CD14-positive monocyte (primary cell): ENCODE measurements around the gene ALG11. TPM values are rescaled to one million over a fixed set of nuclear protein-coding genes. Genes with fewer than 3 reads are reported as not detected.
A peak's percentile ranks its signal among the peaks of the same experiment; 100 is the strongest.

ENCODE experiments used
- DNase-seq, 3 donors: peaks; one replicate each; pipeline ENCODE4 v3.0.0-alpha.2; 2011 to 2022
- H2AFZ ChIP-seq: 2 replicates; pipeline ENCODE4 v1.6.0; 2012; ENCODE audit warnings: mild to moderate bottlenecking, low read depth, low read length, inconsistent platforms; ENCODE audit not compliant: insufficient read depth, poor library complexity, severe bottlenecking
- H3K27ac ChIP-seq, 2 donors: 1 replicate in 1 of 2; 2 replicates in 1 of 2; pipeline ENCODE4 v1.5.1; 2012 to 2013; ENCODE audit warnings: low read length in 2 of 2, control low read depth in 1 of 2, inconsistent platforms in 1 of 2, low read depth in 1 of 2, mild to moderate bottlenecking in 1 of 2
- H3K27me3 ChIP-seq, 2 donors: one replicate each; pipeline versions ENCODE4 v1.6.0 to v1.6.1; 2011 to 2013; ENCODE audit warnings: low read length in 2 of 2; ENCODE audit not compliant: control insufficient read depth in 2 of 2, insufficient read depth in 2 of 2
- H3K36me3 ChIP-seq, 2 donors: replicated peaks in 1 of 2; 1 replicate in 1 of 2; 2 replicates in 1 of 2; pipeline versions ENCODE4 v1.5.1 to v1.6.1; 2012 to 2013; ENCODE audit warnings: low read length in 2 of 2, control low read depth in 1 of 2, inconsistent platforms in 1 of 2, mild to moderate bottlenecking in 1 of 2; ENCODE audit not compliant: insufficient read depth in 2 of 2, control insufficient read depth in 1 of 2
- H3K4me1 ChIP-seq, 2 donors: 1 replicate in 1 of 2; 2 replicates in 1 of 2; pipeline versions ENCODE4 v1.5.1 to v1.6.1; 2012 to 2013; ENCODE audit warnings: low read length in 2 of 2, control low read depth in 1 of 2, inconsistent platforms in 1 of 2, mild to moderate bottlenecking in 1 of 2, moderate library complexity in 1 of 2; ENCODE audit not compliant: insufficient read depth in 2 of 2, control insufficient read depth in 1 of 2
- H3K4me2 ChIP-seq: replicated peaks from 2 replicates; pipeline ENCODE3; 2012; ENCODE audit warnings: low read length, moderate library complexity, mild to moderate bottlenecking; ENCODE audit not compliant: poor library complexity, severe bottlenecking; ENCODE audit errors: extremely low read depth
- H3K4me3 ChIP-seq, 3 experiments: fragments of 200-600 bp in 1 of 3; sonication (generic) in 1 of 3; replicated peaks in 1 of 3; 1 replicate in 2 of 3; 2 replicates in 1 of 3; pipeline ENCODE4 v1.5.1; 2011 to 2013; ENCODE audit warnings: low read length in 3 of 3, mild to moderate bottlenecking in 3 of 3, control low read depth in 2 of 3, low read depth in 2 of 3, inconsistent platforms in 1 of 3, moderate library complexity in 1 of 3
- H3K79me2 ChIP-seq: 2 replicates; pipeline ENCODE4 v1.6.0; 2012; ENCODE audit warnings: mild to moderate bottlenecking, control low read depth, inconsistent platforms, low read length, moderate library complexity; ENCODE audit not compliant: insufficient read depth
- H3K9ac ChIP-seq: 2 replicates; pipeline ENCODE4 v1.6.0; 2017; ENCODE audit warnings: low read length, mild to moderate bottlenecking; ENCODE audit not compliant: insufficient read depth, poor library complexity, severe bottlenecking
- H3K9me3 ChIP-seq, 2 donors: replicated peaks in 1 of 2; 1 replicate in 1 of 2; 2 replicates in 1 of 2; pipeline versions ENCODE4 v1.5.1 to v1.6.1; 2012 to 2013; ENCODE audit warnings: low read length in 2 of 2, control low read depth in 1 of 2; ENCODE audit not compliant: control insufficient read depth in 1 of 2, insufficient read depth in 1 of 2
- H4K20me1 ChIP-seq: 2 replicates; pipeline ENCODE4 v1.6.0; 2012; ENCODE audit warnings: mild to moderate bottlenecking, low read length, control low read depth, moderate library complexity; ENCODE audit not compliant: insufficient read depth
- H3K27ac Mint-ChIP-seq, 7 donors: one replicate each; pipeline ENCODE4 v1.8.0; 2020; ENCODE audit warnings: mild to moderate bottlenecking in 7 of 7, mixed read lengths in 7 of 7, moderate library complexity in 6 of 7, inconsistent platforms in 2 of 7
- H3K27me3 Mint-ChIP-seq, 3 donors: one replicate each; pipeline ENCODE4 v1.8.0; 2021 to 2022; ENCODE audit warnings: low read depth in 3 of 3, mild to moderate bottlenecking in 3 of 3, mixed read lengths in 3 of 3, moderate library complexity in 3 of 3, inconsistent platforms in 1 of 3
- H3K36me3 Mint-ChIP-seq, 2 donors: one replicate each; pipeline ENCODE4 v1.8.0; 2020; ENCODE audit warnings: mixed read lengths in 2 of 2, inconsistent platforms in 1 of 2, mild to moderate bottlenecking in 1 of 2
- H3K4me1 Mint-ChIP-seq: one replicate; pipeline ENCODE4 v1.8.0; 2020; ENCODE audit warnings: mild to moderate bottlenecking, mixed read lengths
- H3K4me3 Mint-ChIP-seq, 2 donors: one replicate each; pipeline ENCODE4 v1.8.0; 2020; ENCODE audit warnings: mild to moderate bottlenecking in 2 of 2, mixed read lengths in 2 of 2, moderate library complexity in 1 of 2
- H3K9me3 Mint-ChIP-seq, 7 donors: one replicate each; pipeline ENCODE4 v1.8.0; 2020 to 2022; ENCODE audit warnings: mixed read lengths in 7 of 7, mild to moderate bottlenecking in 6 of 7, moderate library complexity in 6 of 7, inconsistent platforms in 2 of 7
- WGBS: methylation state at CpG from one replicate; pipeline ENCODE4 v1.1.5; 2013; ENCODE audit warnings: missing lambda C conversion rate; ENCODE audit not compliant: insufficient coverage; 5-methylcytosine and 5-hydroxymethylcytosine counted together
- intact Hi-C, 2 donors: fragments of 100-400 bp; cut with micrococcal nuclease; formaldehyde crosslinking; loops; one replicate each; pipeline versions ENCODE4 v1.15.0 to v1.15.1; 2023
- polyA plus RNA-seq, 3 donors: library from polyadenylated mRNA; depleted of rRNA in 1 of 3; unstranded in 2 of 3; stranded (reverse) in 1 of 3; fragments of 300-500 nt in 2 of 3; fragments of >200 nt in 1 of 3; fragmentation: Illumina TruSeq in 2 of 3; gene quantifications; 1 replicate in 2 of 3; 2 replicates in 1 of 3; pipeline ENCODE4 v1.2.3, GENCODE V29; 2012 to 2021
- TF ChIP-seq, protein P1 (sequence below): fragments of 200-600 bp; IDR thresholded peaks from one replicate; pipeline ENCODE4 v1.8.0; 2022; ENCODE audit warnings: antibody characterized with exemption, mild to moderate bottlenecking

The ALG11 gene
- polyA plus RNA-seq, 3 donors, result 3.7 to 16.9 (median 14.2) TPM

DNA sequence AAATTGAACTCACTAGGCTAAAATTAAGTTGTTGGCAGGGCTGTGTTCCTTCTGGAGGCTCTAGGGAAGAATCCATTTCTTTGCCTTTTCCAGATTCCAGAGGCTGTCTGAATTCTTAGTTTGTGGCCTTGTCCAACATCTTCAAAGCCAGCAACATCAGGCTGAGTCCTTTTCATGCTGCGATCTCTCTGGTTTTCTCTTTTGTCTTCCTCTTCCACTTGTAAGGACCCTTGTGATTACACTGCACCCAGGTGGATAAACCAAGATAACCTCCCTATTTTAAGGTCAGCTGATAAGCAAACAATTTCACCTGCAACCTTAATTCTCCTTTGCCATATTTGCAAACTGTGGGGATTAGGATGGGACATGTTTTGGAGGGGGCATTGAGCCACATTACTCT, 23.8 kb downstream of the ALG11 start:
- intact Hi-C loops, result no loop called here
- no peak overlapping the region for H2AFZ ChIP-seq
- H4K20me1 ChIP-seq, result no peaks in the 10 kb centered on the region
- H3K36me3 Mint-ChIP-seq, result peaks cover 0 to 3% of the 10 kb centered on the region in 2 donors
- H3K4me3 Mint-ChIP-seq, result no peak overlapping the region
- H3K4me1 ChIP-seq, result no peaks in the 10 kb centered on the region
- peaks cover 0 to 5% (median 2%) of the 10 kb centered on the region in 7 donors for H3K9me3 Mint-ChIP-seq
- no peak overlapping the region for H3K9ac ChIP-seq
- peaks cover 0 to 1% (median 0%) of the 10 kb centered on the region in 3 donors for H3K27me3 Mint-ChIP-seq
- no peak overlapping the region for H3K4me2 ChIP-seq
- no peaks in the 10 kb centered on the region for H3K4me1 Mint-ChIP-seq
- TF ChIP-seq, protein P1, sequence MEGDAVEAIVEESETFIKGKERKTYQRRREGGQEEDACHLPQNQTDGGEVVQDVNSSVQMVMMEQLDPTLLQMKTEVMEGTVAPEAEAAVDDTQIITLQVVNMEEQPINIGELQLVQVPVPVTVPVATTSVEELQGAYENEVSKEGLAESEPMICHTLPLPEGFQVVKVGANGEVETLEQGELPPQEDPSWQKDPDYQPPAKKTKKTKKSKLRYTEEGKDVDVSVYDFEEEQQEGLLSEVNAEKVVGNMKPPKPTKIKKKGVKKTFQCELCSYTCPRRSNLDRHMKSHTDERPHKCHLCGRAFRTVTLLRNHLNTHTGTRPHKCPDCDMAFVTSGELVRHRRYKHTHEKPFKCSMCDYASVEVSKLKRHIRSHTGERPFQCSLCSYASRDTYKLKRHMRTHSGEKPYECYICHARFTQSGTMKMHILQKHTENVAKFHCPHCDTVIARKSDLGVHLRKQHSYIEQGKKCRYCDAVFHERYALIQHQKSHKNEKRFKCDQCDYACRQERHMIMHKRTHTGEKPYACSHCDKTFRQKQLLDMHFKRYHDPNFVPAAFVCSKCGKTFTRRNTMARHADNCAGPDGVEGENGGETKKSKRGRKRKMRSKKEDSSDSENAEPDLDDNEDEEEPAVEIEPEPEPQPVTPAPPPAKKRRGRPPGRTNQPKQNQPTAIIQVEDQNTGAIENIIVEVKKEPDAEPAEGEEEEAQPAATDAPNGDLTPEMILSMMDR, result no peak
- H3K36me3 ChIP-seq, result no peaks in the 10 kb centered on the region
- no peaks in the 10 kb centered on the region for H3K9me3 ChIP-seq
- WGBS, result 100% methylated on average over 1 of the region's 1 CpG
- H3K27ac ChIP-seq, result no peak overlapping the region
- no peaks in the 10 kb centered on the region for H3K79me2 ChIP-seq
- DNase-seq, result no peak
- no peaks in the 10 kb centered on the region for H3K27me3 ChIP-seq
- H3K4me3 ChIP-seq, result no peak overlapping the region
- no peak overlapping the region for H3K27ac Mint-ChIP-seq

DNA sequence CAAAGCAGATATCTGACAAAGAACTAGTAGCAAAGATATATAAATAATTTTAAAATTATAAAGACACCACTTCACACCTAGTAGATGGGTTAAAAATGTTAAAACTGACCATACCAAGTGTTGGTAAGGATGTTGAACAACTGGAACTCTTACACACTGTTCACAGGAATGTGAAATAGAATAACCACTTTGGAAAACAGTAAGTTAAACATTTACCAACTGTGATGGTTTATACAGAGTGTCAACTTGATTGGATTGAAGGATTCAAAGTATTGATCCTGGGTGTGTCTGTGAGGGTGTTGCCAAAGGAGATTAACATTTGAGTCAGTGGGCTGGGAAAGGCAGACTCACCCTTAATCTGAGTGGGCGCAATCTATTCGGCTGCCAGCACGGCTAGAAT, 31.5 kb downstream of the ALG11 start:
- no CpG with 5 or more reads among the region's 3 CpGs for WGBS
- intact Hi-C loops, result no loop called here

More for the DNA sequence above, 31.5 kb downstream of the ALG11 start:
- Histone ChIP-seq H3K79me2 (no peaks in the 10 kb centered on the region), H3K4me2 (no peak overlapping the region), H2AFZ (no peak overlapping the region), H3K27me3 (no peaks in the 10 kb centered on the region), H3K9me3 (peaks cover 0 to 4% of the 10 kb centered on the region in 2 donors), H3K4me3 (no peak overlapping the region), H3K27ac (no peak overlapping the region), H3K9ac (no peak overlapping the region), H3K4me1 (no peaks in the 10 kb centered on the region), H3K36me3 (no peaks in the 10 kb centered on the region), H4K20me1 (no peaks in the 10 kb centered on the region)
- TF ChIP-seq, protein P1, result no peak
- no peak overlapping the region for H3K4me3 Mint-ChIP-seq
- peak overlapping the region in 1 of 7 donors; percentile 2 for H3K27ac Mint-ChIP-seq
- H3K9me3 Mint-ChIP-seq, result peaks cover 0 to 11% (median 8%) of the 10 kb centered on the region in 7 donors
- H3K4me1 Mint-ChIP-seq, result no peaks in the 10 kb centered on the region
- H3K27me3 Mint-ChIP-seq, result peaks cover 0 to 2% (median 0%) of the 10 kb centered on the region in 3 donors
- H3K36me3 Mint-ChIP-seq, result no peaks in the 10 kb centered on the region
- DNase-seq, result no peak
